Mammary epithelial cell (primary cell): Measurements from ENCODE around the gene MAGI1.

Source experiments
- EZH2 ChIP-seq: IDR thresholded peaks from 2 replicates; pipeline ENCODE4 v1.6.1; 2012; ENCODE audit warnings: low read length, inconsistent platforms, borderline replicate concordance
- TF ChIP-seq, protein P1 (sequence below), 2 donors: IDR thresholded peaks in 1 of 2; conservative IDR thresholded peaks in 1 of 2; 2 replicates each; pipeline ENCODE4 v1.5.1; 2011 to 2012; ENCODE audit warnings: inconsistent platforms in 2 of 2, low read length in 2 of 2, mild to moderate bottlenecking in 2 of 2, control low read depth in 1 of 2, low read depth in 1 of 2; ENCODE audit not compliant: insufficient read depth in 1 of 2; ENCODE audit errors: extremely low read depth in 1 of 2

- TF ChIP-seq, protein P1, sequence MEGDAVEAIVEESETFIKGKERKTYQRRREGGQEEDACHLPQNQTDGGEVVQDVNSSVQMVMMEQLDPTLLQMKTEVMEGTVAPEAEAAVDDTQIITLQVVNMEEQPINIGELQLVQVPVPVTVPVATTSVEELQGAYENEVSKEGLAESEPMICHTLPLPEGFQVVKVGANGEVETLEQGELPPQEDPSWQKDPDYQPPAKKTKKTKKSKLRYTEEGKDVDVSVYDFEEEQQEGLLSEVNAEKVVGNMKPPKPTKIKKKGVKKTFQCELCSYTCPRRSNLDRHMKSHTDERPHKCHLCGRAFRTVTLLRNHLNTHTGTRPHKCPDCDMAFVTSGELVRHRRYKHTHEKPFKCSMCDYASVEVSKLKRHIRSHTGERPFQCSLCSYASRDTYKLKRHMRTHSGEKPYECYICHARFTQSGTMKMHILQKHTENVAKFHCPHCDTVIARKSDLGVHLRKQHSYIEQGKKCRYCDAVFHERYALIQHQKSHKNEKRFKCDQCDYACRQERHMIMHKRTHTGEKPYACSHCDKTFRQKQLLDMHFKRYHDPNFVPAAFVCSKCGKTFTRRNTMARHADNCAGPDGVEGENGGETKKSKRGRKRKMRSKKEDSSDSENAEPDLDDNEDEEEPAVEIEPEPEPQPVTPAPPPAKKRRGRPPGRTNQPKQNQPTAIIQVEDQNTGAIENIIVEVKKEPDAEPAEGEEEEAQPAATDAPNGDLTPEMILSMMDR (conservative IDR thresholded peaks at IDR 0.05 in 1 of 2, IDR thresholded peaks at IDR 0.05 in 1 of 2; ENCODE audit: extremely low read depth in 1 of 2, insufficient read depth in 1 of 2, low read depth in 1 of 2, low read length in 2 of 2) = no peak
- no peak for TF ChIP-seq EZH2
Measured at GRCh38 chr3:65385805-65386204, 652.9 kb downstream of the MAGI1 start.
